DND-41 (cell line): Measurements from ENCODE around the gene MTCH1.

Source experiments
- ATAC-seq: fragments of 200-7000 bp; cut with Tn5 transposase; 3 replicates; pipeline ENCODE4 v1.9.1; 2021; ENCODE audit warnings: low read depth; ENCODE audit not compliant: insufficient read depth
- DNase-seq: peaks from one replicate; pipeline ENCODE4 v3.0.0-alpha.2; 2020
- H2AFZ ChIP-seq: 2 replicates; pipeline ENCODE4 v1.6.0; 2012; ENCODE audit warnings: low read depth, low read length
- H3K27ac ChIP-seq: 2 replicates; pipeline ENCODE4 v1.5.1; 2012; ENCODE audit warnings: low read length, inconsistent platforms
- H3K27me3 ChIP-seq: fragments of 200-600 bp; sonication (generic); 2 replicates; pipeline ENCODE4 v1.6.0; 2012; ENCODE audit warnings: low read length, mild to moderate bottlenecking, inconsistent platforms; ENCODE audit not compliant: insufficient read depth, poor library complexity
- H3K36me3 ChIP-seq: 2 replicates; pipeline ENCODE4 v1.5.1; 2012; ENCODE audit warnings: low read length, inconsistent platforms; ENCODE audit not compliant: insufficient read depth
- H3K4me1 ChIP-seq: 2 replicates; pipeline ENCODE4 v1.5.1; 2012; ENCODE audit warnings: mild to moderate bottlenecking, low read length; ENCODE audit not compliant: insufficient read depth
- H3K4me2 ChIP-seq: 2 replicates; pipeline ENCODE4 v1.6.0; 2012; ENCODE audit warnings: mild to moderate bottlenecking, moderate library complexity, low read length, inconsistent platforms; ENCODE audit not compliant: insufficient read depth
- H3K4me3 ChIP-seq, 2 experiments: fragments of 200-600 bp in 1 of 2; shearing (Covaris generic) in 1 of 2; 2 replicates each; pipeline ENCODE4 v1.5.1; 2012 to 2016; ENCODE audit warnings: inconsistent platforms in 2 of 2, low read length in 2 of 2, mild to moderate bottlenecking in 2 of 2, low read depth in 1 of 2, moderate library complexity in 1 of 2
- H3K79me2 ChIP-seq: 2 replicates; pipeline ENCODE4 v1.6.0; 2012; ENCODE audit warnings: low read length, inconsistent platforms; ENCODE audit not compliant: insufficient read depth
- H3K9ac ChIP-seq: 2 replicates; pipeline ENCODE4 v1.6.0; 2012; ENCODE audit warnings: low read depth, mild to moderate bottlenecking, inconsistent platforms, low read length, moderate library complexity
- H3K9me3 ChIP-seq: 2 replicates; pipeline ENCODE4 v1.5.1; 2012; ENCODE audit warnings: low read length, moderate library complexity, mild to moderate bottlenecking, inconsistent platforms; ENCODE audit not compliant: insufficient read depth, severe bottlenecking
- H4K20me1 ChIP-seq: 2 replicates; pipeline ENCODE4 v1.6.0; 2012; ENCODE audit warnings: low read length; ENCODE audit not compliant: insufficient read depth
- EZH2 ChIP-seq: IDR thresholded peaks from 3 replicates; pipeline ENCODE4 v1.6.1; 2012; ENCODE audit warnings: borderline replicate concordance, low read depth, mild to moderate bottlenecking, moderate library complexity, low read length, inconsistent platforms; ENCODE audit not compliant: severe bottlenecking
- TF ChIP-seq, protein P1 (sequence below): IDR thresholded peaks from 2 replicates; pipeline ENCODE4 v1.5.1; 2012; ENCODE audit warnings: borderline replicate concordance, low read length, moderate library complexity, mild to moderate bottlenecking; ENCODE audit not compliant: poor library complexity, severe bottlenecking; ENCODE audit errors: extremely low read depth

The MTCH1 gene

DNA sequence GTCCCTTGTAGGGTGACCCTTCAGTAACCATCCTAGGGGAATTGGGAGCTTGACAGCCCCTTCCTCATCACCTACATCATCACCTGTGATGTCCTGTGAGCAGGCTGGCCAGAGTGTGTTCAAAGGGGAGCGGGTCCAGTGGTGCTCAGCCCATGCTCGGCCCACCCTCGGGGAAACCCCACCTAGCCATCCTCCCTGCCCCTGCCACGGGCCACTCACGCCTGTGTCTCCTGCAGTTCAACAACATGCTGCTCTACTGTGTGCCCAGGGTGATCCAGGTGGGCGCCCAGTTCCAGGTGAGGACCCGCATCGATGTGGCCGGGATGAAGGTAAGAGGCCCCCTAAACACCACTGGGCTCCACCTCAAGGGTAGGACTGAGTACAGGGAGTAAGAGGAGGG lies 29.5 kb upstream of the MTCH1 start:
- Histone ChIP-seq H3K27ac (no peak overlapping the region), H3K9ac (no peak overlapping the region), H2AFZ (0 out of 2 replicates have a peak overlapping the region, but pooled peaks have one; percentile 1), H3K4me3 (no peak overlapping the region), H3K4me2 (no peak overlapping the region), H3K36me3 (no peaks in the 10 kb centered on the region), H3K27me3 (no peaks in the 10 kb centered on the region), H4K20me1 (no peaks in the 10 kb centered on the region), H3K79me2 (no peaks in the 10 kb centered on the region), H3K4me1 (peaks cover 25% of the 10 kb centered on the region), H3K9me3 (no peaks in the 10 kb centered on the region)
- ATAC-seq (no peak), DNase-seq (no peak)
- TF ChIP-seq EZH2 = no peak
- TF ChIP-seq, protein P1, sequence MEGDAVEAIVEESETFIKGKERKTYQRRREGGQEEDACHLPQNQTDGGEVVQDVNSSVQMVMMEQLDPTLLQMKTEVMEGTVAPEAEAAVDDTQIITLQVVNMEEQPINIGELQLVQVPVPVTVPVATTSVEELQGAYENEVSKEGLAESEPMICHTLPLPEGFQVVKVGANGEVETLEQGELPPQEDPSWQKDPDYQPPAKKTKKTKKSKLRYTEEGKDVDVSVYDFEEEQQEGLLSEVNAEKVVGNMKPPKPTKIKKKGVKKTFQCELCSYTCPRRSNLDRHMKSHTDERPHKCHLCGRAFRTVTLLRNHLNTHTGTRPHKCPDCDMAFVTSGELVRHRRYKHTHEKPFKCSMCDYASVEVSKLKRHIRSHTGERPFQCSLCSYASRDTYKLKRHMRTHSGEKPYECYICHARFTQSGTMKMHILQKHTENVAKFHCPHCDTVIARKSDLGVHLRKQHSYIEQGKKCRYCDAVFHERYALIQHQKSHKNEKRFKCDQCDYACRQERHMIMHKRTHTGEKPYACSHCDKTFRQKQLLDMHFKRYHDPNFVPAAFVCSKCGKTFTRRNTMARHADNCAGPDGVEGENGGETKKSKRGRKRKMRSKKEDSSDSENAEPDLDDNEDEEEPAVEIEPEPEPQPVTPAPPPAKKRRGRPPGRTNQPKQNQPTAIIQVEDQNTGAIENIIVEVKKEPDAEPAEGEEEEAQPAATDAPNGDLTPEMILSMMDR = no peak

DNA sequence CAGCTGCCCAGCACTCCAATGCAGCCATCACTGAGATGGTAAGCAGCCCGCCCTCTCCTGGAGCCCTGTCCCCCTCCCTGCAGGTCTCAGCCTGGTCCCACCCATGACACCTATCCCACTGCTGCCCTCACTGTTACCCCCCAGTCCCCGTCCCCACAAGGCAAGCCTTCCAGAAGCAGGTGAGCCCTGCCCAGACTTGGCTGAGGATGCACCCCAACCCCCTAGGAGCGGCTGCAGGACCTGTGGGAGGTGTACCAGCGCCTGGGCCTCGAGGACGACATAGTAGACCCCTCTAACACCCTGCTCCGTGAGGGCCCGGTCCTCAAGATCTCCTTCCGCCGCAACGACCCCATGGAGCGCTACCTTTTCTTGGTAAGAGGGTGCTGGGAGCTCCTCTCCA lies 28.7 kb upstream of the MTCH1 start:
- no peak for TF ChIP-seq EZH2
- TF ChIP-seq, protein P1 = no peak
- Histone ChIP-seq H3K27ac (no peak overlapping the region), H3K4me1 (peaks cover 25% of the 10 kb centered on the region), H3K9me3 (no peaks in the 10 kb centered on the region), H2AFZ (no peak overlapping the region), H3K36me3 (no peaks in the 10 kb centered on the region), H3K4me3 (no peak overlapping the region), H3K79me2 (no peaks in the 10 kb centered on the region), H3K9ac (no peak overlapping the region), H3K4me2 (no peak overlapping the region), H3K27me3 (no peaks in the 10 kb centered on the region), H4K20me1 (no peaks in the 10 kb centered on the region)
- ATAC-seq (no peak), DNase-seq (no peak)

DNA sequence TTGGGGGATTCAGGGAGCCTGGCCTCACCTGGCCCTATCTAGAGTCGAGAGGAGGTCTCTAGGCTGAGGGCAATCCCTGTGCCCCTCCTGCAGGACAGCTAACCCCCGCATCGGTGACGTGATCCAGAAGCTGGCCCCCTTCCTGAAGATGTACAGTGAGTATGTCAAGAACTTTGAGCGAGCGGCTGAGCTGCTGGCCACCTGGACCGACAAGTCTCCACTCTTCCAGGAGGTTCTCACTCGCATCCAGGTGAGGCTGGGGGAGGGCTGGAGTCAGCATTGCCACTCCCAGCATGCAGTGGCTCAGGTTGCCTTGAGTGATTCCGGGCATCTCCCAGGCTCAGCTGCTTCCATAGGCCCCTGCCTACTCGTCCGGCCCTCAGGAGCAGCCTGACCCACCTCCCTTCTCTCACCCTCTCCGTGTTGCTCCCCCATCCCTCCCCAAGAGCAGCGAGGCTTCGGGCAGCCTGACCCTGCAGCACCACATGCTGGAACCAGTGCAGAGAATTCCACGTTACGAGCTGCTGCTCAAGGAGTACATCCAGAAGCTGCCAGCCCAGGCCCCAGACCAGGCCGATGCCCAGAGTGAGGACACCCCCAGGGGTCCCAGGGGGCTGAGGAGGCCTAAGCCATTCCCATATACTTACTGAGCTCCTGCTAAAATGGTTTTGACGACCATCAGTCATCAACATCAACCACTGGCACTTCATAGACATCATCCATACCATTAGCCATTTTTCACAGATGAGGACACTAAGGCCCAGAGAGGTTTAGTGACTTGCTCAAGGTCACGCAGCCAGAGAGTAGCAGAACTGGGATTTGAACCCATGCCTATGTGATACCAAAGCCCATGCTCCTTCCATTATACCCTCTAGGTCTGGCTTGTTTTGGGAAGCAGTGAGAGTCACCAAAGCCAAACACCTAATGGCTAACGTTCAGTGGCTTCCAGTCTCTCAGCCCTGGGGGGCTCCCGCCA lies 27.8 kb upstream of the MTCH1 start:
- TF ChIP-seq EZH2 = no peak
- TF ChIP-seq, protein P1 = no peak
- Histone ChIP-seq H3K4me2 (no peak overlapping the region), H3K9ac (no peak overlapping the region), H3K9me3 (no peaks in the 10 kb centered on the region), H3K36me3 (no peaks in the 10 kb centered on the region), H2AFZ (no peak overlapping the region), H3K4me3 (no peak overlapping the region), H3K27ac (no peak overlapping the region), H3K79me2 (no peaks in the 10 kb centered on the region), H3K27me3 (no peaks in the 10 kb centered on the region), H3K4me1 (peaks cover 17% of the 10 kb centered on the region), H4K20me1 (no peaks in the 10 kb centered on the region)
- ATAC-seq (no peak), DNase-seq (no peak)
